HEK293T (cell line): Measurements from ENCODE around the gene C19orf38.

Source experiments
- ELF4 ChIP-seq: fragments of 450-650 bp; IDR thresholded peaks from 2 replicates; pipeline ENCODE4 v1.6.1; 2017; ENCODE audit warnings: antibody characterized with exemption
- FOXA1 ChIP-seq: fragments of 450-650 bp; IDR thresholded peaks from 2 replicates; pipeline ENCODE4 v1.6.1; 2016; ENCODE audit warnings: mild to moderate bottlenecking
- FOXK2 ChIP-seq: fragments of 450-650 bp; IDR thresholded peaks from 2 replicates; pipeline ENCODE4 v1.6.1; 2016; ENCODE audit warnings: mild to moderate bottlenecking
- FOXM1 ChIP-seq: fragments of 450-650 bp; IDR thresholded peaks from 2 replicates; pipeline ENCODE4 v1.6.1; 2017; ENCODE audit warnings: mild to moderate bottlenecking, borderline replicate concordance
- HDGF ChIP-seq: fragments of 450-650 bp; IDR thresholded peaks from 2 replicates; pipeline ENCODE4 v1.6.1; 2017; ENCODE audit warnings: antibody characterized with exemption, borderline replicate concordance
- L3MBTL2 ChIP-seq: fragments of 450-650 bp; conservative IDR thresholded peaks from 2 replicates; pipeline ENCODE4 v1.6.1; 2016; ENCODE audit warnings: mild to moderate bottlenecking
- LEF1 ChIP-seq: fragments of 450-650 bp; IDR thresholded peaks from 2 replicates; pipeline ENCODE4 v1.6.1; 2017; ENCODE audit warnings: mild to moderate bottlenecking, borderline replicate concordance
- NFRKB ChIP-seq: fragments of 450-650 bp; IDR thresholded peaks from 2 replicates; pipeline ENCODE4 v1.6.1; 2016; ENCODE audit warnings: mild to moderate bottlenecking, moderate library complexity
- SP1 ChIP-seq: fragments of 450-650 bp; IDR thresholded peaks from 2 replicates; pipeline ENCODE4 v1.6.1; 2017
- SUZ12 ChIP-seq: fragments of 450-650 bp; IDR thresholded peaks from 2 replicates; pipeline ENCODE4 v1.6.1; 2016; ENCODE audit warnings: mild to moderate bottlenecking
- TARDBP ChIP-seq: fragments of 450-650 bp; IDR thresholded peaks from 2 replicates; pipeline ENCODE4 v1.6.1; 2016
- ZNF384 ChIP-seq: fragments of 450-650 bp; IDR thresholded peaks from 2 replicates; pipeline ENCODE4 v1.6.1; 2016
- TF ChIP-seq, protein P1 (sequence below): fragments of 450-650 bp; IDR thresholded peaks from 2 replicates; pipeline ENCODE4 v1.6.1; 2016

DNA sequence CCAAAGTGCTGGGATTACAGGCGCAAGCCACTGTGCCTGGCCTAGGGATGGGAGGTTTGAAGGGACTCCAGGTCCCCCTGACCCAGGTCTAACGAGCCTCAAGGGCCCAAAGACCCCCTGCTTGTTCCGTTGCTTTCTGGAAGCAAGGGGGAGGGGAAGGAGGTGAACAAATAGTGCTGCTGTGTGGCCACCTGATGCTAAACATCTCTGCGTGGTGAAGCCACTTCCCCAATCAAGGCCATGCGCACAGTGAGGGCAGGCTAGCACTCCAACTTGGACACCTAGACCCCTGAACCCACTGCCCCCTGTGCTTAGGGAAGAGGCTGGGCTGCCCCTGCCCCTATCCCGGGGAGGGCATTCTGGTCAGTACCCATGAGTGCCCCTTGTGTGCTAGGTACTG is 47.1 kb downstream of the C19orf38 start:
- TF ChIP-seq SUZ12: no peak
- TF ChIP-seq SP1: no peak
- no peak for TF ChIP-seq FOXA1
- no peak for TF ChIP-seq NFRKB
- TF ChIP-seq L3MBTL2: no peak
- no peak for TF ChIP-seq HDGF
- no peak for TF ChIP-seq FOXM1
- TF ChIP-seq ZNF384: no peak
- TF ChIP-seq ELF4: no peak
- TF ChIP-seq LEF1: no peak
- TF ChIP-seq, protein P1, sequence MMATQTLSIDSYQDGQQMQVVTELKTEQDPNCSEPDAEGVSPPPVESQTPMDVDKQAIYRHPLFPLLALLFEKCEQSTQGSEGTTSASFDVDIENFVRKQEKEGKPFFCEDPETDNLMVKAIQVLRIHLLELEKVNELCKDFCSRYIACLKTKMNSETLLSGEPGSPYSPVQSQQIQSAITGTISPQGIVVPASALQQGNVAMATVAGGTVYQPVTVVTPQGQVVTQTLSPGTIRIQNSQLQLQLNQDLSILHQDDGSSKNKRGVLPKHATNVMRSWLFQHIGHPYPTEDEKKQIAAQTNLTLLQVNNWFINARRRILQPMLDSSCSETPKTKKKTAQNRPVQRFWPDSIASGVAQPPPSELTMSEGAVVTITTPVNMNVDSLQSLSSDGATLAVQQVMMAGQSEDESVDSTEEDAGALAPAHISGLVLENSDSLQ: no peak
- no peak for TF ChIP-seq FOXK2
- TF ChIP-seq TARDBP: no peak
